NB4 (cell line): ENCODE measurements around the gene OLA1.

ENCODE experiments used
- DNase-seq: peaks from one replicate; pipeline ENCODE4 v3.0.0; 2010; ENCODE audit warnings: low read depth
- H3K4me3 ChIP-seq: one replicate; pipeline ENCODE4 v1.5.1; 2011; ENCODE audit warnings: mild to moderate bottlenecking, low read depth, low read length, moderate library complexity
- CTCF ChIP-seq: IDR thresholded peaks from one replicate; pipeline ENCODE4 v1.5.1; 2012; ENCODE audit warnings: low read depth, low read length
- MAX ChIP-seq: IDR thresholded peaks from 2 replicates; pipeline ENCODE4 v1.6.1; 2011; ENCODE audit warnings: low read depth, low read length
- MYC ChIP-seq: IDR thresholded peaks from 2 replicates; pipeline ENCODE4 v1.6.1; 2011; ENCODE audit warnings: low read depth, low read length
- POLR2A ChIP-seq: IDR thresholded peaks from 2 replicates; pipeline ENCODE4 v1.6.1; 2011; ENCODE audit warnings: mild to moderate bottlenecking; ENCODE audit not compliant: insufficient read length; ENCODE audit errors: extremely low read depth

OLA1 gene

DNA sequence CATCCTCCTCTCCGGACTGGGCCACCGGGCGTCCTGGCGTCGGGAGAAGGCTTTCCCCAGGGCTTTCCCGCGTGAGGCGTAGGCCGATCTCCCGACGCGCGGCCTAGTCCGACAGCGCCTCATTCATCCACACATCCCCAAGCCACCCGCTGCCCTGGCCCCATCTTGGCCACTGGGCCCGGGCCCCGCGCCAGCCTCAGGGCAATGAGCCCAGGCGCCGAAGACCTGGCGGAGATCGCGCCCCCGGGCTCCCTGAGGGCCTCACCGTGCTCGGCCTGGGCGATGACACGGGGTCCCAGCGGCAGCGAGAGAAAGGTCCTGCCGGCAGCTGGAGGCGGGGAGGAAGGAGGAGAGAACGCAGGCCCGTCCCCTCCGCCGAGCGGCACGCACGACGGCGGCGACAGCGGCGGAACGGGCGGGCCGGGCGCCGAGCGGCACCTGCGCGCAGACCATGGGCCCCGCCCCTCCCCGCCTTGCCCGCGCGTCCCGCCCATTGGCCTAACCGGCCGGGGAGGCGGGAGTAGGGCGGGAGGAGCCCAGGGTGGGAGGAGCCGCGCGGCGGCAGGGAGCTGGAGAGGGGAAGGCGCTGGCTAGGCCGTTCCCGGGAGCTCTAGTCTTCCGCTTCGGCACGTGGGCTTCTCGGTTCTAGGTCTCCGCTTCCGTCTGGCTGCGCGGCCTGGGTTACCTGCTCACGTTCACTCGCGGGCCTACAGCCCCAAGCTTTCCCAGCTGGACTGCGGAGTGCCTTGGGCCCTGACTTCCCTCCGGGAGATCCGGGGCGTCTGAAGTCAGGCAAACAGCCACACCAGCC lies at the start of gene OLA1:
Gene OLA1 (minus strand): TSS at position 346 of the 811 bp plus-strand sequence. CDS start 1,717 bp downstream, outside the sequence.
- TF ChIP-seq CTCF (no peak), MAX (peak; percentile 69; the same call in 1 of the 2 replicates), POLR2A (peak; percentile 93), MYC (peak; percentile 92)
- H3K4me3 ChIP-seq = peak within 1 kb of the TSS; percentile 99
- DNase-seq = peak; percentile 98

DNA sequence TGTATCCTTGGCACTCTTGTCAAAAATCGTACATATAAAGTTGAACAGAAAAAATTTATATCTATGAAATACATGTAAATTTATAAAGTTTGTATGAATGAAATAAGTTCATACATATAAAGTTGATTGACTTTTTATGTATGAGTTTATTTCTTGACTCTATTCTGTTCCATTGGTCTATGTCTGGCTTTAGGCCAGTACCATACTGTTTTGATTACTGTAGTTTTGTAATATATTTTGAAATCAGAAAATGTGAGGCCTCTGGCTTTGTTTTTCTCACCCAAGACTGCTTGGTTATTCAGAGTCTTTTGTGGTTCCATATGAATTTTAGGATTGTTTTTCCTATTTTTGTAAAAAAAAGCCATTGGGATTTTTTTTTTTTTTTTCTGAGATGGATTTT lies 44.6 kb upstream of the OLA1 start:
- DNase-seq = no peak
- no peak overlapping the region for H3K4me3 ChIP-seq
- no peak for TF ChIP-seq CTCF
- TF ChIP-seq MAX = no peak
- TF ChIP-seq POLR2A = no peak
- TF ChIP-seq MYC = no peak

DNA sequence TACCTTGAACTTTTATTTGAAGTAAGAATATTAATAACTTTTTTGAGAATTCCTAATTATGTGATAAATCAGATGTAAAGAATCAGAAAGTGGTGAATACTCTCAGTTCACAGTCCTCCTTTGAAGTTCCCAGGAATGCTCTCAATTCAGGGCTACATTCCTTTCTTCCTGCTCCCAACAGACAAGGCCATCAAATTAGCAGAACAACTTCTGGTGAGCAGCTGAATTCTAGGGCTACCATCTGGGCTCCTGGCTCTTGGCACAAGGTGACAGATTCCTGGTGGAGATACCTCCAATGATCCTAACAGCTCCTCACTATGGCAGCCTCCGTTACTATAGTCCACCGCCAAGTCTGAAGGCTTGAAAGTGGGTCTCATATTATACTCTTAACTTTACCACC lies 37.8 kb upstream of the OLA1 start:
- TF ChIP-seq POLR2A (no peak), MAX (no peak), MYC (no peak), CTCF (no peak)
- DNase-seq = no peak
- no peak overlapping the region for H3K4me3 ChIP-seq

GRCh38 chr2:174282441-174282840 lies 34.1 kb upstream of the OLA1 start:
- no peak overlapping the region for H3K4me3 ChIP-seq
- DNase-seq = no peak
- TF ChIP-seq POLR2A (no peak), CTCF (no peak), MYC (no peak), MAX (no peak)

DNA sequence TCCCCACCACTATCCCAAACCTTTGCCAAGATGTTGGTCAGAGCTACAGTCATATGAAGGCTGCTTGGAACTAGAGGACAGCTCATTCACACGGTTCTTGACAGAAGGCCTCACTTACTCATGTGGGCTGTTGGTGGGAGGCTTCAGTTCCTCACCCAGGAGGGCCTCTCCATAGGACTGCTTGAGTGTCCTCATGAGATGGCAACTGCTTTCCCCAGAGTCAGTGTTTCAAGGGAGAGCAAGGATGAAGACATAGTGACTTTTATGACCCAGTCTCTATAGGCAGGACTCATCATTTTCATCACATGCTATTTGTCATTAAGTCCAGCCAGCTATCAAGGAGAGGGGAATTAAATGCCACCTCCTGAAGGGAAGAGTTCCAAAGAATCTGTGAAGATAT lies 33.4 kb upstream of the OLA1 start:
- TF ChIP-seq POLR2A (no peak), MAX (no peak), CTCF (no peak), MYC (no peak)
- DNase-seq = no peak
- no peak overlapping the region for H3K4me3 ChIP-seq
